ENCODE data around the gene FOXC1. TPM values are rescaled to one million over a fixed set of nuclear protein-coding genes. Genes with fewer than 3 reads are reported as not detected.

Gene FOXC1
- total RNA-seq: 0.07 TPM in 1 of 2 replicates, not detected in the other

DNA sequence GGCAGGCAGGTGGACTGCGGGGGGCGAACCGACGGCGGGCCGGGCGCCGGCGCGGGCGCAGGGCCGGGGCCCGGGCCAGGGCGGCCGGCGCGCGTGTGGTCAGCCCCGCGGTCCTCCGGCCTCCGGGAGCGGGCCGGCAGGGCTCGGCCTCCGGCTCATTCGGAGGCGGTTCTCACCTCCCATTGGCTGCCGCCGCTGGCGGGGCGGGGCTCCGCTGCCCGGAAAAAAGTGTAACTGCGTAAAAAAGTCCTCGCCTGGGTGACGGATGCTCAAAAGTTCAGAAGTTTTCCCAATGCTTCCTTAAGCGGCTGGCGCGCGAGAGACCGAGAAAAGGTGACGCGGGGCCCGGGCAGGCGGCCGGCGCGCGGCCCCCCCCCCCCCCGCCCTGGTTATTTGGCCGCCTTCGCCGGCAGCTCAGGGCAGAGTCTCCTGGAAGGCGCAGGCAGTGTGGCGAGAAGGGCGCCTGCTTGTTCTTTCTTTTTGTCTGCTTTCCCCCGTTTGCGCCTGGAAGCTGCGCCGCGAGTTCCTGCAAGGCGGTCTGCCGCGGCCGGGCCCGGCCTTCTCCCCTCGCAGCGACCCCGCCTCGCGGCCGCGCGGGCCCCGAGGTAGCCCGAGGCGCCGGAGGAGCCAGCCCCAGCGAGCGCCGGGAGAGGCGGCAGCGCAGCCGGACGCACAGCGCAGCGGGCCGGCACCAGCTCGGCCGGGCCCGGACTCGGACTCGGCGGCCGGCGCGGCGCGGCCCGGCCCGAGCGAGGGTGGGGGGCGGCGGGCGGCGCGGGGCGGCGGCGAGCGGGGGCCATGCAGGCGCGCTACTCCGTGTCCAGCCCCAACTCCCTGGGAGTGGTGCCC is at the start of gene FOXC1:
FOXC1 (plus strand) TSS at position 268 of the 849 bp plus-strand sequence; CDS start at position 799, 531 bp downstream.
- intact Hi-C loops (cut with micrococcal nuclease): loop anchor here (2.0 kb wide), 1 partner anchor 299 kb away; no protein-coding TSS in a partner anchor

DNA sequence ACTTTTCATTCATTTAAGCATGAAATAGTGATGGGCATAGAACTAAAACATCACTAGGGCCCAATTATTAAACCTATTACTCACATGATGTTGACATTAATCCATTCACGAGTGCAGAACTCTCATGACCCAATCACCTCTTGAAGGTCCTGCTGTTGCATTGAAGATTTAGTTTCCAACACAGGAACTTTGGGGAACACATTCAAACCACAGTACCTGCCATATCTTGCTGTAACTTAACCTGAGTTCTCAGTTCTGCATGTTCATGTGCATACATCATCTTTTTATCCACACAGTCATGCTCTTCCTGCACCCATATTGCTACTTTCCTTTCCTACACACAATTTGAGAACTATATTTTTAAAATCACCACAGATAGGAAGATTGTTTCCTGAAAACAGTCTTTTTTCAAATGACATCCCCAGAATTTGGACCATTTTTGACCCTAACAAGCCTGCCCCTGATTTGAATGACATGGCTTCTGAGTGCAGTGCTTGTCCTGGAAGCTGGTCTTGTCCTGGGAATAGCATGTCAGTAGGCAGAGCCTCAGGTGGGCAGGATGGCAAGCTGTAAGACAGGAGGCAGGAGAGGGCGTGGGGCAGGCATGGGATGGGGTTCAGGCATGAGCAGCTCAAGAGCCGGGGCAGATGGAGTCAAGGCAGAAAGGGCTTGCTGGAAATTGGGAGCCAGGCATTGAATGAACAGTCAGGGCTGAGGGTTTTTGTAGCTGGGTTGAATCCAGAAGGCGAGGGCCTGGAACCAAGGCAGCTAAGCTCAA is 49.2 kb upstream of the FOXC1 start:
- intact Hi-C loops (cut with micrococcal nuclease): no loop called here

DNA sequence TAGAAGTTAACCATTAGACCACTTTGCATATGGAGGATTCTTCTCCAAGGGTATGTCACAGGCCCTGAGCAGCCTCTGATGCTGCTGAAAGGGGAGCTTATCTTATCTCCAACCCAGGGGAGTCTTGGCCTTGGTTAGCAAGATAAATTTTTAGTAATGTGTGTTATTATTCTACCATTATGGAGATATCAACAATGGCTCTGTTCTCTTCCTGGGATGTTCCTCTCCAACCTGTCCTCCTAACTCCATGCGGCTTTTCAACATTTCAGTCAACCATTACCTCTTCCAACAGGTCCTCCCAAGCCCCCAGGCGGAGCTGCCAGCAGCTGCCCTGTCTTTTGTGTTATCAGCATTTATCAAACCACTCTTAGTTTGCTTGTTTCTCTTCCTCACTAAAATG is 48.4 kb upstream of the FOXC1 start:
- intact Hi-C loops (cut with micrococcal nuclease): no loop called here

DNA sequence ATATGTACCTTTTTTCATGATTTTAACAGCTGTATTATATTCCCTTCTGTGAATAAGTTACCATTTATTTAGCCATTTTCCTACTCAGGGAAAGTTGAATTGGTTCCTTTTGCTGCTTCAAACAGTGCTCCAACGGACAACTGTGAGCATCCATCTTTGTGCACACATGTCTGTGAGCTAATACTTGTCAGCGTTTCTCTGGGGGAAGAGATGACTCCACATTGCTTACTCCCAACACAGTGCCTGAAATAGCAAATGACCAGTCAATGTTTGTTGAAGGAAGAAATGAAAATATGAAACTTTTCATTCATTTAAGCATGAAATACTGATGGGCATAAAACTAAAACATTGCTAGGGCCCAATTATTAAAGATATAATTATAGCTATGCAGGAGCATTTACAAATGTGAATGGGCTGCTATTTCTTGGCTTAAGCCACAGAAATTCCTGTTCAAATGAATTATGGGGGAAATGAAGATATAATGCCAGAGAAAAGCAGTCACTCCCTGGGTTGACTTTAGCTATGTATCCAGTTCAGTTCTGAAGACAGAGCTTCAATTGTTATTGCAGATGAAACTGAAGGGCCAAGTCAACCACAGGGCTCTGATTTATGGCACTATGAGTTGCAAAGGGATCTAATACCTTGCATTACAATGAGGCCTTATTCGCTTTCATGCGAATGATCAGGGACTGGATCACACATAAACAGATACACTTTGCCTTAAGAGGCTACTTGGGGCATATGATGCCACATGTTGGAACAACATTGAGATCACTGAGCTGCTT is 47.4 kb upstream of the FOXC1 start:
- intact Hi-C loops (cut with micrococcal nuclease): no loop called here

DNA sequence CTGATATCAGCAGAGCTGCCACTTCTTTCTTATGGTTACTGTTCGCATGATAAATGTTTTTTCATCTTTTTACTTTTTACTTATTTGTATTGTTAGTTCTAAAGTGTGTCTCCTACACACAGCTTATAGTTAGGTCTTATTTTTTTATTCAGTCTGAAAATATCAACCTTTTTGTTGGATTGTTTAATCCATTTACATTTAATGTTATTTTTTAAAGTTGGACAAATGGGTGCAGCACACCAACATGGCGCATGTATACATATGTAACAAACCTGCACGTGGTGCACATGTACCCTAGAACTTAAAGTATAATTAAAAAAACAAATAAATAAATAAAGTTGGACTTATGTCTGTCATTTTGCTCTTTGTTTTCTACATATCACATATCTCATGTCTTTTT is 40.3 kb upstream of the FOXC1 start:
- intact Hi-C loops (cut with micrococcal nuclease): no loop called here

DNA sequence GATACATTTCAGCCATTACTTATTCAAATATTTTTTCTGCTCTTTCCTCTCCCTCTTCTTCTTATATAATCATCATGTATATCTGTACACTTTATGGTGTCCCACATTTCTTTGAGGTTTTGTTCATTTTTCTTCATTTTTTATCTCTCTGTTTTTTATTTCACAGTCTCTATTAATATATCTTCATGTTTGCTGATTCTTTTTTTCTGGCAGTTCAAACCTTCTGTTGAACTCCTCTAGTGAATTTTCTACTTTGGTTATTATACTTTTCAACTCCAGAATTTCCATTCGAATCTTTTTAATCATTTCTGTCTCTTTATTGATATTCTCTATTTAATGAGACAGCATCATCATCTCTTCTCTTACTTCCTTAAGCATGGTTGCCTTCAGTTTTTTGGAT is 38.9 kb upstream of the FOXC1 start:
- intact Hi-C loops (cut with micrococcal nuclease): no loop called here

DNA sequence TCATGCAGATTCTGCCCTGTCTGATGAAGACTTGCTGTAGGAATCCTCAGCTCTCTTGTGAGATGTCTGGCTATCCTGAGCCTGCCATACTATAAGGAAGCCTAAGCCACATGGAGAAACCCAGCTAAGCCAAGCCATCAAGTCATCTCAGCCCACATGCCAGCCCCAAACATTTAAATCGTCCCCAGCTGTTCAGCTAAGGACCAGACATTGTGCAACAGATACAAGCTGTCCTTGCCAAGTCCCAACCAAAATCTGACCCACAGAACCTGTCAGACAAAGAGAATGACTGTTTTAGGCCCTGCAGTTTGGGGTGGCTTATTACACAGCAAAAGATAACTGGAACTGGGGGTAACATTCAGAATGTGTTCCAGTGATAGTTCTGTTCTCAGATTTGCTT is 36.8 kb upstream of the FOXC1 start:
- intact Hi-C loops (cut with micrococcal nuclease): no loop called here

DNA sequence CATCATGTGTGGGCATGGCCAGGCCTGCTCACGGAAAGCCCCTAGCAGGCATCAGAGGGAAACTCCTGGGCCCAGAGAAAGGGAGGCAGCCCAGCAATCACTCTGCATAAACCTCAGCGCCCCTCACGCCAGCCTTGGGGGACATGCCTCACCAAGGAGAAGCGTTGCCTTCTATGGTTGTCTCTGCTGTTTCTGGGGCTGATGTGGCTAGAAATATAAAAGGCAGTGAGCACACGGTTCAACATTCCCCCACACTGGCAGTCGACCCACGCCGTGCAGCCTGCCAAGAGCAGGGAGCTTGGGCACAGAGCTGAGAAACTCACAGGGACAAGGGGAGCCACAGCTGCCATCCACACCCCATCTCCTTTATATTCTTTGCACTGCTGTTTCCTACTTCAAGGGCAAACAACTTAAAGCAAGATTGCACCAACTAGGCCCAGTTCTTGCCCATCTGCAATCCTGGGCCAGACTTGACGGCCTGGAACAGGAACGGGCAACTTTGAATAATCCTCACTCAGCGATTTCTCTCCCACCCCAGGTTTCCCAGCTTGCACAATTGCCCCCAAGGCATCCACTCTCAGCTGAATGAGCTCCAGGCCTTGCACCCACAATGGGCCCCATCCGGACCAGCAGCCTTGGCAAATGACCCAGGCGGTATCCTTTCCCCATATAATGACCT is 35.5 kb upstream of the FOXC1 start:
- intact Hi-C loops (cut with micrococcal nuclease): no loop called here

DNA sequence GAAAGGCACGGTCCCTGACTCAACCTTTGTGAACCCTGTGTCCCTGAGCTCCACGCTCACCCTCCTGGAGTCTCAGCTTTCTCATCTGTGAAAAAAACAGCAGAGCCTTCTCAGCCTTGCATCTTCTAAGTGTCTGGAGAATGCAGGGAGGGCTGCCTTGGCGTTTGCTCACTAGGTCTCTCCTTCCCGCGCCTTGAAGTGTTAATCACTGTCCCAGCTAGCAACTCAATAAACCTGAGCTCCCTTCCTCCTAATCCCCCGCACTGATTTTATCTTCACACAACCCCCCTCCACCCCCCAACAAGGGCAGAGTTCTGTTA is 34.9 kb upstream of the FOXC1 start:
- intact Hi-C loops (cut with micrococcal nuclease): no loop called here

DNA sequence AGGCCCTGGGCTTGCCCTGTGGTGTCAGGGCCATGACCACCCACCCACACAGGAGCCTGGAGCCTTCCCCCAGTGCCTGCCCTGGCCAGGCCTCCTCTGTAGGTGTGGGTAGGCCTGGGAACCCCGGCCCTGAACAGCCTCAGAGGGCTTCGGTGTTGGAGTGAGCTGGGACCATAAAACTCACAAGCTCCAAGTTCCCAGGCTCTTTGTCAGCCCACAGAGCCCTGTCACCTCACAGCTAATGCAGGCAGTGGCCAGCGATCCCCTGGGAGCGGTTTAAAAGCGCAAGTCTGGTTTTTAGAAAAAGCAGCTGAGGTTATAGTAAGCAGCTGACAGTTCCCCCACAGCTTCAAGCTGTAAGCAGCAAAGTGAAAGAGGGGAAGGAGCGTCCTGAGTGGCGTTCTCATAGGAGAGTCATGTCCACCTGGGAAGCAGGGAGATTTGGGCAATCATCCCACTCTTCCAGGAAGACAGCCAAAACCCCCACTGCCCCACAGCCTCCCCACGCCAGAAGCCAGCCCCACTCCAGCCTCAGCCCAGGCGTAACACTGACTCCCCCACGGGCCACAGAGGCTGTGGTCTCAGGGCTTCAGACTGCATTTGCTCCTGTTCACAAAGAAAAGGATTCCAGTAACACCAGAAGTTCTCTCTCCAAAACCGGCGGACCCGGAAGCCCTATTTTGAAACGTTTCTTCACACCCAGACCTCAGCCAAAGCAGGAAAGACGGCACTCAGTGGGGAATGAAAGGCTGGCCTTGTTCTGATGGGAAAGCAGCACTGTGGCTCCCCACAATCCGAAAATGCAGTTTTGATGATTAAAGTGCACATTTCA is 34.3 kb upstream of the FOXC1 start:
- intact Hi-C loops (cut with micrococcal nuclease): no loop called here

DNA sequence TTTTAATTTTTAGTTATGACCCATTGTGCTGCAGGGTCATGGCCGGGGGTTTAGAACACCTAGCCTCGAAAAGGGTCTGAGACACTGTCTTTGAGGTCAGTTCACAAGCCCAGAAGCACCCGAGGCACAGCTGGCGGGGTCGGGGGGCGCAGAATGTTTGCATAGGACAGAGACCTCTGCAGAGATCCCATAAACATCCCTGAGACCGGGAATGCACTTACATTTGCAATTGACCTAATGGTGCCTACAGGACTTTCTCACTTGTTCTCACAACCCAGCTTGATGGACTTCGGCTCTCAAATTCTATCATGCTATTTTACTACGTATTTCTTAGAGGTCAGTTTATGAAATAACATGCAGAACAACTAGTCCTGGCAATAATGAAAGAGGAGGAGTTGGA is 33.5 kb upstream of the FOXC1 start:
- intact Hi-C loops (cut with micrococcal nuclease): no loop called here

DNA sequence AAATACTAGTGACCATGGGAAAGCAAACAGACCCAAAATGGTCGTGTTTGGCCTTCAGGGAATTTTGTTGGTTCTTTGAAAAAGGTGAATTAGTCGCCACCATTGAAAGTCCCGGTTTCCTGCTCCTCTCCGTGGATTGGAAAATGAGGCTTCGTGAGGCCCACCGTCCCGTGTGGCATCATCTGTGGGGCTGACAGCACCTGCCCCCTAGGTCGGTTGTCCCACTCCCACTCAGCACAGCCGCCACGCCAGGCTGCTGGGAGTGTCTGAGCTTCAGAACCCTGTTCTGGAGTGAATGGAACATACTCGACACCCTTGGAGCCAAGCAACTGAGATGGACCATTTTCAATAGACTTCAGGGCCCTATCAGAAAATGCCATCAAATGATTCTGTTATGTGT is 33.0 kb upstream of the FOXC1 start:
- intact Hi-C loops (cut with micrococcal nuclease): no loop called here

DNA sequence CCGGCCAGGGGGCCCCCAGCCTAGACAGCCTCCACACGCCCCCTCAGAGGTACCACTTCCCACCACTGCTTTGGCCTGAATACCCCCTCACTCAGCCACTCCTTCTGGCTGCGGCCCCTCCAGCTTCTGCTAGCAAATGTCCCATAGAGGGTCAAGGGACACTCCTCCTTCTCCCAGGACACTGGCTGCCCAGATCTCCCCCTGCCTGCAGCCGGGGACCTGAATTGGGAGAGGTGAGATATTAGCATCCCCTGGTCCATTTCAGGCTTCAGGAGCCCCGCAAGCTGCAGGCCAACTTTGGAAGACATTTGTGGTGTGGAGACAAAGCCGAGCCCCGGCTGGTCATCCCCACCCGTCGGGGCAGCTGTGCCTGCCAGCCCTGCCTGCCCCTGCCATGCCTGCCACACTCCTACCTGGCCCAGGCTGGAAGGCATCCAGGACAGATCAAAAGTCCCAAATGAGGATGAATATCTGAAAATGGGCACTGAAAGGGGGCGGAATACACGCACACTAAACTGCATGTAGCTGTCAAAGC is 32.5 kb upstream of the FOXC1 start:
- intact Hi-C loops (cut with micrococcal nuclease): no loop called here

DNA sequence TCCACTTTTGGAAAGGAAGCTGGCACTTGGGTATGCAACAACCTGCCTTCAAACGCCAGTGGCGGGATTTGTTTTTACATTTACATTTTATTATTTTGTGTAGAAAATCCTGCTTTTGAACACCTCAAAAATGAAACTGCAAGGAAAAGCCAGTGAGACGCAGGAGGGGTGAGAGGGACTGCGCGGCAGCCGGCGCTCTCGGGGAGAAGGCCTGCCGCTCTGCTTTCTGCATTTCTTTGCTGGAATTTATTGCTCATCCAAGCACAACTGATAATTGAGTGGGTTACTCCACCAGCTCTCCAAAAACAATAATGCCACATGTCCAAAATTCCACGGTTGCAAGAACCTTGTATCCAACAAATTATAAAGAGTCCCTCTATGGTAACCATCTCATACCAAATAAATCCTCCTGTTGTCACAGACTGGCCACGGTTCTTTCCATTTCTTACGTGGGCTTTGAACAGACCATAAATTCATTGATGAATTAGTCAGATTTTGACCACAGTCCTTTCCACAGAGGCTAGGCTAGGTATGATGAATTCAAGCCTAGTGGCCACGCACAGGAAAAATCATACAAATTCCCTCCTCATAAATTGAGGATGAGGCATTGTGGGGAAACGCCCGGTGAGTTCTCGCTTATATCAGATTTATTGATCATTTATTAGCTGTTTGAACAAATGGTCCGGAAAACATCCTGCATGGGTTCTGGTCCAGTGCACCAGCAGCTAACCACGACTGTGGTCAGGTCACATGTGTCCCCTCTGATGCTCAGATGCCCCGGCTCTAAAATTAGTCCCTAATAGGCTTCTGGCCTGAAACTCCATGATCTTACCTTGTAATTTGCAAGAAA is 31.6 kb upstream of the FOXC1 start:
- intact Hi-C loops (cut with micrococcal nuclease): no loop called here

DNA sequence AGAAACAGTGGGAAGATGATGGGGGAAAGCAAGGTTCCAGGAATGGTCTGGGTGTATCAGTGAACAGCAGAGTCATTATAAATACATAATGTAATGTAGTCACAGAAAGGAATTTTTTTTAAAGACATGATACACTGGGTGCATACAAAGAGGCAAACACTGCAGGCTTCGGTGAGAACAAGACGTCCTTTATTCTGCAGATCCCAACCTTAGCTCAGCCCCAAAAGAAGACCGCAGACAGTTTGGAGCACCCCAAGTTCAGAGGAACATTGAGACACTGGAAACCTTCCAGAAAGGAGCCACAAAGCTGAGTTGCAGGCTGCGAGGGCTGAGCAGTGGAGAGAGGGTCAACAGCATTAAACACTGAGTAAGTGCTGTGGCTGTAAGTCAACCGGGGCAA is 30.6 kb upstream of the FOXC1 start:
- intact Hi-C loops (cut with micrococcal nuclease): no loop called here

DNA sequence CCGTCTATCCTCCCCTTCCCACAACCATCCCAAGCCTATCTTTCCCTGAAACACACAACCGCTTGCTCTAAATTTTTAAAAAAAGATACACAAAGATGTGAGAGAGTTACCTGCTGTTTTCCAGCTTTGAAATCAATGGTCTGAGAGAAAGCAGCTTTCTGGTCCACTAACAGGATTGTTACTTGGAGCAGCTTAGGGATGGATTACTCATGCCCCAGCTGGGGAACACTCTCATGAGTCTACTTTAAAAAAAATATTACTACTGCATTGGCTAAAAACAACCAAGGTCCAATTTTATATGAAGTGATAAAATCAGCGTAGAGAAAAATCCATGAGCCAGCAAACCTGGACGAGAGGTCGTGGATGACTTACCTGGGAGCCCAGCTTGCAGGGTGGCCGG is 29.6 kb upstream of the FOXC1 start:
- intact Hi-C loops (cut with micrococcal nuclease): no loop called here

DNA sequence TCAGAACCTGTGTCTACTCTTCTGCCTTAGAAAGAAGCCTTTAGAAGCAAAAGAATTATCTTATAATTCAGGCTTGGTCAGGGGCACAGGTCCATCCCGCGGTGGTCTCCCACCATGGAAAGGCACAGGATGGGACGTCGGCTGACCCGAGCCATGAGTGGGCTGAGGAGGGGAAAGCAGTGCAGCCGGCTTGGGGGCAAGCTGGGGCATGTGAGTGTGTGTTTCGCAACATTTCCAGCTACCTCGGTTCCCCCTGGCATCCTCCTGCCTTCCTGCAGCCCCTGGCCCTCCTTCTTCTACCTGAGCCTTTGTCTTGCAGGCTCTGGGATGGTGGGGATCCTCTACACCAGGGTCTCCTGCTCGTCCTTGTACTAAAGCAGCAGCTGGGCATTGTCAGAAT is 29.1 kb upstream of the FOXC1 start:
- intact Hi-C loops (cut with micrococcal nuclease): no loop called here

DNA sequence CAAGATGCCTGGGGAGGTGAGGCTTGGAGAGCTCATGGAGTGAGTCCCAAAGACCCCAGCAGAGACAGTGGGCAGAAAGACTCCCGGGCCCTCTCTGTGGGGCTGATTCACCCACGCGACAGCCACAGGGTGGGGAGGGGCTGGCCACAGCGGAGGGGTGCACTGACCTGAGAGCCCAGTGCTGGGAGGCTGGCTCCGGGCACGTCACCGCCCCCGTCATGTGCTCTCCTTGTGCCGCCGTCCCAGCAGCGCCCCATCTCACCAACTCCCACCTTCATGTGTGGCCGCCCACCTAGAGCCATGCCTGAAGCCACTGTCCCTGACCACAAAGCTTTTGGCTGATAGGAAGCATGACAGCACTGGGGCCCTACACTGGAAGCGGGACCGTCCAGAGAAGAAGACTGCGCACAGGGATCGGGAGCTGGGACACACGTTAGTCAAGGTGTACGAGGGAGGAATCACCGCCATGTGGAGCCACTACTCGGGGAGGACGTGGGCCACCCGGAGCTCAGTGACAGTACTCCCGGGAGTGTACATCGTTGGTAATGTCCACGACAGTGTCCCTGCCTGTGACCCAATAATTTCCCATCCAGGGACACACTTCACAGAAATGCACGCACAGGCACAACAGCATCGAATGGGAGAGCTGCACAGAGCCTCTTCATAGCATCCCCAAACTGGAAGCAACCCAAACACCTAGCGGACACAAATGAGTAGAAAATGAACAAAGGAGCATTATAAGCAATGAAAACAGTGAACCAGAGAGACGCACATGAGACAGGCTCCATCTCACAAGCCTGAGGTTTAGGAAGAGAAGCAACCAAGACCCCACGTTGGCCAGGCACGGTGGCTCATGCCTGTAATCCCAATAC is 28.4 kb upstream of the FOXC1 start:
- intact Hi-C loops (cut with micrococcal nuclease): no loop called here

Measured in T-helper 1 cell treated with Interleukin-12 subunit alpha and Interleukin-12 subunit beta and Interleukin-4 antibody, amounts not matched to agents 30 ng/mL and 1 ng/mL, for 36 hours (primary cell).